SK-N-DZ (cell line): Measurements from ENCODE around the gene TRIM33.

ENCODE experiments used
- DNase-seq: peaks from one replicate; pipeline ENCODE4 v3.0.0-alpha.2; 2015; ENCODE audit warnings: low spot score
- small RNA-seq, 2 experiments: library from RNA; depleted of rRNA; stranded (forward); fragments of <200 nt; gene quantifications; one replicate each; pipeline ENCODE3, GENCODE V24; 2014

Gene TRIM33

GRCh38 chr1:114352797-114353196 is 158.2 kb downstream of the TRIM33 start:
- peak; percentile 56 for DNase-seq

- DNase-seq = no peak
Observed at GRCh38 chr1:114350731-114351445, 160.1 kb downstream of the TRIM33 start.

GRCh38 chr1:114349891-114350605 is 161.0 kb downstream of the TRIM33 start:
- no peak for DNase-seq

- no peak for DNase-seq
Observed at GRCh38 chr1:114347431-114348209, 163.4 kb downstream of the TRIM33 start.

DNA sequence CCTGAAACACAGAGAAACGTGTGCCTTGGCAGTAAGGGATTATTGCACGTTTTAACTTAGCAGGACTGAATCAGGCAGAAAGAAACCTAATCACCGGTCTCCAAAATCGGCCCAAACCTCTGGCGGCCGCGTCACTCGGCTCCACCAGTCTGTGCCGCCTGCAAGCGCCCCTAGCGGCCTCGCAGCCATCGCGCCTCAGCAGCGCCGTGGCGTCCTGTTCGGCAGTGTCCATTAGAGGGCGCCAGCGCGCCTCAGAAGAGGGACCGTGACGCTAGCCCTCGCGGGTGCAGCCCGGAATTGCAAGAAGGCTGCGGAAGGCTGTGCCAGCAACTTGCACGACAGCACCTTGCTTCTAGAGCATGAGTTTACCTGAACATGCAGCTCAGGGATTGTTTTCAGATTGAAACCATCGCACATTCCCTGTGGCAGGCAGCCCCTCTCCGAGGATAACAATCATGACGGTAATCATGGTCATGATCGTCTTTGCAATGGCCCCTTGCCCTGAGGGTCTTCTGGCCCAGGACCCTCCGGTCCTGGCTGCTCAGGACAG is 164.4 kb downstream of the TRIM33 start:
- DNase-seq = peak; percentile 87

- no peak for DNase-seq
Observed at GRCh38 chr1:114345930-114346479, 165.0 kb downstream of the TRIM33 start.

GRCh38 chr1:114344656-114345055 is 166.3 kb downstream of the TRIM33 start:
- DNase-seq = no peak

Small RNA genes within 50 kb of the gene (small RNA-seq; reads per million reads assigned to genes)
- gene RF00019 = 0 reads per million in 2 experiments
